G401 (cell line): ENCODE results near the gene ZSWIM4. TPM values are rescaled to one million over a fixed set of nuclear protein-coding genes. Genes with fewer than 3 reads are reported as not detected.
"Not testable (repeated sequence)": the region's sequence is repeated elsewhere in the genome, so short reads cannot be mapped to it uniquely, and the experiment has no call there.

Source experiments
- DNase-seq: peaks from one replicate; pipeline ENCODE4 v3.0.0-alpha.2; 2015; ENCODE audit warnings: low spot score
- in situ Hi-C: cut with HindIII; loops from 2 replicates; pipeline ENCODE4 v1.10.0; 2016; ENCODE audit warnings: low sequenced_read_pairs, mixed read lengths
- total RNA-seq: library from RNA; depleted of rRNA; stranded (reverse); fragments of >200 nt; shearing (Covaris generic); gene quantifications from 2 replicates; pipeline ENCODE4 v1.2.3, GENCODE V29; 2014

Gene ZSWIM4
- total RNA-seq, 1 experiment from 2014 or later, result 8.1 TPM

GRCh38 chr19:13844130-13844631 is 48.9 kb downstream of the ZSWIM4 start:
- DNase-seq, result no peak

GRCh38 chr19:13846557-13847406 is 51.5 kb downstream of the ZSWIM4 start:
- in situ Hi-C loops, result no loop called here

More at GRCh38 chr19:13844130-13844631, 48.9 kb downstream of the ZSWIM4 start:
- in situ Hi-C loops, result no loop called here

GRCh38 chr19:13847407-13848339 is 52.4 kb downstream of the ZSWIM4 start:
- in situ Hi-C loops, result no loop called here
- DNase-seq, result no peak

More at GRCh38 chr19:13846557-13847406, 51.5 kb downstream of the ZSWIM4 start:
- peak; percentile 57 for DNase-seq

- in situ Hi-C loops, result no loop called here
- DNase-seq, result no peak
Measured at GRCh38 chr19:13848340-13848677, 53.1 kb downstream of the ZSWIM4 start.

GRCh38 chr19:13848798-13849676 is 53.8 kb downstream of the ZSWIM4 start:
- in situ Hi-C loops, result no loop called here
- no peak for DNase-seq

GRCh38 chr19:13849991-13850909 is 55.0 kb downstream of the ZSWIM4 start:
- in situ Hi-C loops, result no loop called here
- DNase-seq, result no peak

GRCh38 chr19:13850910-13851733 is 55.9 kb downstream of the ZSWIM4 start:
- in situ Hi-C loops, result no loop called here
- no peak for DNase-seq

GRCh38 chr19:13851734-13852114 is 56.5 kb downstream of the ZSWIM4 start:
- DNase-seq, in situ Hi-C loops: not testable (repeated sequence)

- in situ Hi-C loops, DNase-seq: not testable (repeated sequence)
Measured at GRCh38 chr19:13852171-13852707, 57.0 kb downstream of the ZSWIM4 start.

- no peak for DNase-seq
- in situ Hi-C loops, result no loop called here
Measured at GRCh38 chr19:13856497-13856896, 61.3 kb downstream of the ZSWIM4 start.

GRCh38 chr19:13859361-13859880 is 64.2 kb downstream of the ZSWIM4 start:
- in situ Hi-C loops, result no loop called here
- no peak for DNase-seq

- in situ Hi-C loops, result no loop called here
- DNase-seq, result no peak
Measured at GRCh38 chr19:13860679-13861391, 65.6 kb downstream of the ZSWIM4 start.

- in situ Hi-C loops, result no loop called here
- DNase-seq, result no peak
Measured at GRCh38 chr19:13861392-13861713, 66.1 kb downstream of the ZSWIM4 start.

- in situ Hi-C loops, result no loop called here
- DNase-seq, result peak; percentile 85
Measured at GRCh38 chr19:13861714-13862531, 66.7 kb downstream of the ZSWIM4 start.

GRCh38 chr19:13864046-13864666 is 68.9 kb downstream of the ZSWIM4 start:
- no peak for DNase-seq
- in situ Hi-C loops, result no loop called here
